Fibroblast of villous mesenchyme (primary cell): Measurements from ENCODE around the gene KIAA1586. TPM values are rescaled to one million over a fixed set of nuclear protein-coding genes. Genes with fewer than 3 reads are reported as not detected.

ENCODE experiments used
- DNase-seq: peaks from one replicate; pipeline ENCODE4 v3.0.0-alpha.2; 2010; ENCODE audit warnings: low read depth
- H3K4me3 ChIP-seq: 2 replicates; pipeline ENCODE4 v1.5.1; 2011; ENCODE audit warnings: low read depth, mild to moderate bottlenecking, low read length
- small RNA-seq: library from RNA; depleted of rRNA; stranded (forward); fragments of <200 nt; gene quantifications from one replicate; pipeline ENCODE3, GENCODE V24; 2012
- total RNA-seq: library from RNA; depleted of rRNA; stranded (reverse); fragments of >200 nt; gene quantifications from 2 replicates; pipeline ENCODE4 v1.2.3, GENCODE V29; 2012
- TF ChIP-seq, protein P1 (sequence below): IDR thresholded peaks from 2 replicates; pipeline ENCODE4 v1.5.1; 2012; ENCODE audit warnings: low read depth, mild to moderate bottlenecking, low read length; ENCODE audit not compliant: insufficient read depth

Gene KIAA1586
- total RNA-seq, 1 donor = 24.6 TPM

- no peak for DNase-seq
- H3K4me3 ChIP-seq = no peak overlapping the region
- TF ChIP-seq, protein P1, sequence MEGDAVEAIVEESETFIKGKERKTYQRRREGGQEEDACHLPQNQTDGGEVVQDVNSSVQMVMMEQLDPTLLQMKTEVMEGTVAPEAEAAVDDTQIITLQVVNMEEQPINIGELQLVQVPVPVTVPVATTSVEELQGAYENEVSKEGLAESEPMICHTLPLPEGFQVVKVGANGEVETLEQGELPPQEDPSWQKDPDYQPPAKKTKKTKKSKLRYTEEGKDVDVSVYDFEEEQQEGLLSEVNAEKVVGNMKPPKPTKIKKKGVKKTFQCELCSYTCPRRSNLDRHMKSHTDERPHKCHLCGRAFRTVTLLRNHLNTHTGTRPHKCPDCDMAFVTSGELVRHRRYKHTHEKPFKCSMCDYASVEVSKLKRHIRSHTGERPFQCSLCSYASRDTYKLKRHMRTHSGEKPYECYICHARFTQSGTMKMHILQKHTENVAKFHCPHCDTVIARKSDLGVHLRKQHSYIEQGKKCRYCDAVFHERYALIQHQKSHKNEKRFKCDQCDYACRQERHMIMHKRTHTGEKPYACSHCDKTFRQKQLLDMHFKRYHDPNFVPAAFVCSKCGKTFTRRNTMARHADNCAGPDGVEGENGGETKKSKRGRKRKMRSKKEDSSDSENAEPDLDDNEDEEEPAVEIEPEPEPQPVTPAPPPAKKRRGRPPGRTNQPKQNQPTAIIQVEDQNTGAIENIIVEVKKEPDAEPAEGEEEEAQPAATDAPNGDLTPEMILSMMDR = no peak
Observed at GRCh38 chr6:57104336-57104735, 57.8 kb downstream of the KIAA1586 start.

Small RNAs within 50 kb of the gene (small RNA-seq; reads per million reads assigned to genes)
- gene FTH1P15 = not detected

Other genes starting within 250 kb of the KIAA1586 start
- 11.0 and 13.4 TPM in 2 replicates for gene BEND6, start 91.6 kb upstream of the KIAA1586 start, total RNA-seq
- gene ZNF451, start 43.5 kb downstream of the KIAA1586 start, total RNA-seq = 58.6 and 85.1 TPM in 2 replicates
- 17.7 and 32.8 TPM in 2 replicates for gene BAG2, start 125.6 kb downstream of the KIAA1586 start, total RNA-seq
- 58.7 and 63.5 TPM in 2 replicates for gene RAB23, start 175.6 kb downstream of the KIAA1586 start, total RNA-seq